ENCODE results near the gene UTS2R.

Gene UTS2R

DNA sequence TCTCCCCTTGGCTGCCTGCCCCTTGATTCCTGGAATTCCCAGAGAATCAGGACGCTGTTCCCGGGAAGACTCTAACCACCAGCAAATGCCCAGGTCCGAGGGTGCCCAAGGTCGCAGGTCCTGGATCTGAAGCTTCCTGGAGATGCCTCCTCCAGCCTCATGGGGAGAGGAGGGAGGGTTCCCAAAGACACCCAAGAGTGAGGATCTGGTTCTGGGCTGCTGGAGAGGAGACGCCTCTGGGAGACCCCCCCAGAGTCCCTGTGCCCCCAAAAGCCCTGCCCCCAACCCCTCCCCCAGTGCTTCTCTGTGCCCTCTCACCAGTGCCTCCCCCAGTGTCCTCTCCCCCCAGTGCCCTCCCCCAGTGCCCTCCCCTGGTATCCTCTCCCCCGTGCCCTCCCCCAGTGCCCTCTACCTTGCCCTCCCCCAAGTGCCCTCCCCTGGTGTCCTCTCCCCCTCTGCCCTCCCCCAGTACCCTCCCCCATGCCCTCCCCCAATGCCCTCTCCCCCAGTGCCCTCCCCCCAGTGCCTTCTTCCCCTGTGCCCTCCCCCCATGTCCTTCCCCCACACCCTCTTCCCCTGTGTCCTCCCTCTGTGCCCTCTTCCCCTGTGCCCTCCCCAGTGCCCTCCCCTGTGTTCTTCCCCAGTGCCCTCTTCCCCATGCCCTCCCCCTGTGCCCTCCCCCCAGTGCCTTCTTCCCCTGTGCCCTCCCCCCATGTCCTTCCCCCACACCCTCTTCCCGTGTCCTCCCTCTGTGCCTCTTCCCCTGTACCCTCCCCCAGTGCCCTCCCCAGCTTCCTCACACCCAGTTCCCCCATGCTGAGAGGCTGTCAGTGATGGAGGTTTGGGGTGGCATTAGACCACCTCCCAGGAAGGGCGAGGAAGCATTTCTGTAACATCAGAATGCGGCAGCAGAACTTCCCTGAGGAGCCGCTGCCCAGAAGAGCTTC, 31.7 kb upstream of the UTS2R start:
- H3K27me3 ChIP-seq: peaks cover 0 to 10% of the 10 kb centered on the region in 2 donors
- TF ChIP-seq, protein P1, sequence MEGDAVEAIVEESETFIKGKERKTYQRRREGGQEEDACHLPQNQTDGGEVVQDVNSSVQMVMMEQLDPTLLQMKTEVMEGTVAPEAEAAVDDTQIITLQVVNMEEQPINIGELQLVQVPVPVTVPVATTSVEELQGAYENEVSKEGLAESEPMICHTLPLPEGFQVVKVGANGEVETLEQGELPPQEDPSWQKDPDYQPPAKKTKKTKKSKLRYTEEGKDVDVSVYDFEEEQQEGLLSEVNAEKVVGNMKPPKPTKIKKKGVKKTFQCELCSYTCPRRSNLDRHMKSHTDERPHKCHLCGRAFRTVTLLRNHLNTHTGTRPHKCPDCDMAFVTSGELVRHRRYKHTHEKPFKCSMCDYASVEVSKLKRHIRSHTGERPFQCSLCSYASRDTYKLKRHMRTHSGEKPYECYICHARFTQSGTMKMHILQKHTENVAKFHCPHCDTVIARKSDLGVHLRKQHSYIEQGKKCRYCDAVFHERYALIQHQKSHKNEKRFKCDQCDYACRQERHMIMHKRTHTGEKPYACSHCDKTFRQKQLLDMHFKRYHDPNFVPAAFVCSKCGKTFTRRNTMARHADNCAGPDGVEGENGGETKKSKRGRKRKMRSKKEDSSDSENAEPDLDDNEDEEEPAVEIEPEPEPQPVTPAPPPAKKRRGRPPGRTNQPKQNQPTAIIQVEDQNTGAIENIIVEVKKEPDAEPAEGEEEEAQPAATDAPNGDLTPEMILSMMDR (IDR thresholded peaks at IDR 0.05): no peak
- H3K4me3 ChIP-seq: peak overlapping the region; percentile 36 to 49
- H3K9me3 ChIP-seq: no peaks in the 10 kb centered on the region
- intact Hi-C loops (cut with DNase I; ENCODE audit: low total_unique reads): no loop called here
- peaks cover 0 to 20% (median 15%) of the 10 kb centered on the region in 4 donors for H3K4me1 ChIP-seq
- H3K36me3 ChIP-seq: no peaks in the 10 kb centered on the region
- no peak overlapping the region for H3K27ac ChIP-seq
- DNase-seq: no peak

DNA sequence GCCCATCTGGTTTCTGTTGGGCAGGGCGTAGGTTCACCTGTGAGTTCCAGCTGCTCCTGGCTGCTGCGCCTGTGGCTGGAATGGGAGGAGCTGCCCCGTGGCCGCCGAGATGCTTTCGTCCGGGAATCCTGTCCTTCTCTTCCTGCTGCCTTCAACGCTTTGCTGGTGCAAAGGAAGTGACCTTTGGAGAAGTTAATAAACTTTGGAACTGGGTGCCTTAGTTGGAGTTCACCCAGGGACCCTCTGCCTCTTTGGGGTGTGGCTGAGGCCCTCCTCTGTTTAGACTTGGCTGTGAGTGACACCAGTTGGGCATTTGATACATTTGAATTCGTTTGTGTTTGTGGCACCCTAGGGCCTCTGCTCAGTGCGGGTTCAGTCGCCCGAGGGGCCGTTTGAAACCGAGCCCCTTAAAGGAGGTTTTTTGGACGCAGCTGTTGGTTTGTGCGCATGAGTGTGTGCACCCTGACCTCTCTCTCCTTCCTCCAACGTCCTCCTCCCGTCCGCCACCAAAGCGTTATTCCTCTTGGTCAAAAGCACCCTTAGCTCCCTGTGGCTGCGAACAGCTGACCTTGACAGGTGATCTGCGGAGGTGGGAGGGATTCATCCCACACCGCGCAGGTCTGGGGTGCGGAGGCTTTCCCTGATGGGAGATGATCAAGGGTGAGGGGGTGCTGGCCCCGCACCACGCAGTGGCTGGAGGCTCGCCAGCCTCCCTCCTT, 29.0 kb upstream of the UTS2R start:
- TF ChIP-seq, protein P1 (IDR thresholded peaks at IDR 0.05): no peak
- Histone ChIP-seq H3K27me3 (peaks cover 0 to 25% of the 10 kb centered on the region in 2 donors), H3K4me3 (no peak overlapping the region), H3K9me3 (no peaks in the 10 kb centered on the region), H3K36me3 (no peaks in the 10 kb centered on the region), H3K4me1 (peaks cover 0 to 15% (median 9%) of the 10 kb centered on the region in 4 donors), H3K27ac (no peak overlapping the region)
- intact Hi-C loops (cut with DNase I; ENCODE audit: low total_unique reads): no loop called here
- DNase-seq: no peak

DNA sequence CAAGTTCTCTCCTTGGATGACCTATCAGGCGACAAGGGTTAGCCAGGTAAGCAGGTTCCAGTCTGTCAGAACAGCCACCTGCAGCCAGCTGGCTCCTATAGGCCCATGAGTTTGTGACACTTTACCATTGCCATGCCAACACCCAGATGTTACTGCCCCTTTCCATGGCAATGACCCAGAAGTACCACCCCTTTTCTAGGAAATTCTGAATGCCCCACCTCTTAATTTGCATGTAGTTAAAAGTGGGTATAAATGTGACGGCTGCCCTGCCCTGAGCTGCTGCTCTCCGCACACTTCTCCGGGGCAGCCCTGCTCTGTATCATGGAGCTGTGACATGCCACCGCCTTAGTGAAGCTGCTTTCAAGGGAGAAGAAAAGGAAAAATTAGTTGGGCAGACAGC, 28.0 kb upstream of the UTS2R start:
- TF ChIP-seq, protein P1 (IDR thresholded peaks at IDR 0.05): no peak
- Histone ChIP-seq H3K27ac (no peak overlapping the region), H3K4me3 (no peak overlapping the region), H3K36me3 (no peaks in the 10 kb centered on the region), H3K4me1 (peaks cover 0 to 13% (median 8%) of the 10 kb centered on the region in 4 donors), H3K27me3 (peaks cover 0 to 34% of the 10 kb centered on the region in 2 donors), H3K9me3 (no peaks in the 10 kb centered on the region)
- intact Hi-C loops (cut with DNase I; ENCODE audit: low total_unique reads): no loop called here
- DNase-seq: no peak

DNA sequence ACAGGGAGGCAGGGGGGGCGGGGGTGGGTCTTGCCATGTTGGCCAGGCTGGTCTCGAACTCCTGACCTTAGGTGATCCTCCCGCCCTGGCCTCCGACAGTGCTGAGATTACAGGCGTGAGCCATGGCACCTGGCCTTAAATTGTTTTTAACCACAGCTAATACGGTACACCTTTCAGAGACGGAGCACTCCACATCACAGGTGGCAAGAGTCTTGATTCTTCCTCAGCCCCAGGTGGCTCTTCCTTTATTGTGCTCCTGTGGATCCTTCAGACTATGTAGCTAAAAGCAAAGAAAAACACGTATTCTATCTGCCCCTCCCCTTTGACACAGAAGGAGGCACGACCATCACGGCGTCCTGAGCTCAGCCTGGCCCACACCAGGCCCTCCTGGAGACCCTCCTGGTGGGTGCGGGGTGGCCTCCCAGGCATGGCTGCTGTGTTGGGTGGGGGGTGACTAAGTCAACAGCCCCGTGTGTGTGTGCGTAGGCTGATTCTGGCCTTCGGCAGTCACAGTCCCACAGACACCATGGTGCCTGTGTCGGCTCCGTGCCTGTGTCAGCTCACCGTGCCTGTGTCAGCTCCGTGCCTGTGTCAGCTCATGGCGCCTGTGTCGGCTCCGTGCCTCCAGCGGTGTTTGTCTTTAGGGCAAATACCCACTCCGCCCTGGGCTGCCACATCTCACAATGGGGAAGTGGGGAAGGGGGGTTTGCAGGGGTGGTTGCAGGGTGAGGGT, 27.2 kb upstream of the UTS2R start:
- Histone ChIP-seq H3K27ac (no peak overlapping the region), H3K27me3 (peaks cover 0 to 42% of the 10 kb centered on the region in 2 donors), H3K36me3 (no peaks in the 10 kb centered on the region), H3K4me1 (peaks cover 0 to 12% (median 4%) of the 10 kb centered on the region in 4 donors), H3K9me3 (no peaks in the 10 kb centered on the region), H3K4me3 (no peak overlapping the region)
- intact Hi-C loops (cut with DNase I; ENCODE audit: low total_unique reads): no loop called here
- no peak for DNase-seq
- TF ChIP-seq, protein P1 (IDR thresholded peaks at IDR 0.05): no peak

DNA sequence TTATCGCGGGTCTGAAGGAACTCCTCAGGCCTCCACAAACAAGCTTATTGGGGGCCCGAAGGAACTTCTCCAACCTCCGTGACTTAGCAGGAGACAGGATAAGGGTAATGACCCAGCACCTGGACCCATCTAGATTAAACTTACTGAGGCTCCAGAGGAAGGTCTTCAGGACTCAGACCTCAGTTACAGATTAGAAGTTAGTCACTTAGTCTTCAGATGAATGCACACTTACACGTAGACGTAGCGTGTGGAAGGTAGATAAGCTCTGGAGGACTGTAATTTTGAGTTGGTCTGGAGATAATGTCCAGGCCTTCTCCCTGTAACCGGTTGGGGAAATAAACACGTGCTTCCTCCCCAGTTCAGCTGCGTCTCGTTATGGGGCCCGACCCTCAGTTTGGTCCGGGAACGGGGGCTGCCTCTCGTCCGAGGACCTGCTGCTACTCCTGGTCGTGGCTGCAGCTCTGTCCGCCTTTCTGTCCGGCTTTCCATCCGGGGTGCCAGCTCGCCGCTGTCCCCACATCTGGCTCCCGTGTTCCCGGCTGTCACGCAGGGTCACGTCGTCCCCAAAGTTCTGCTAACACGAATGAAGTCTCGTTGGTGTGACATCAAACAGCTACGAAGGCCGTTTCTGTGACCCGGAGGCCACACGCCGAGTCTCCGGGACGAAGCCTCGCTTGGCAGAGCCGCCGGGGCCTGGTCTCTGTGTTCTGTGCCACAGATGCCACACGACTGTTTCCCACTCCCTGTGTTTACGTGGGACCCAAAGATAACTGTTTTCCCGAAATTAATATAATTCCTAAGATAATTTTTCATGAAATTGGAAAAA, 26.2 kb upstream of the UTS2R start:
- Histone ChIP-seq H3K4me1 (peaks cover 0 to 8% (median 0%) of the 10 kb centered on the region in 4 donors), H3K9me3 (no peaks in the 10 kb centered on the region), H3K27ac (no peak overlapping the region), H3K36me3 (no peaks in the 10 kb centered on the region), H3K27me3 (peaks cover 0 to 51% of the 10 kb centered on the region in 2 donors), H3K4me3 (no peak overlapping the region)
- intact Hi-C loops (cut with DNase I; ENCODE audit: low total_unique reads): no loop called here
- no peak for DNase-seq
- TF ChIP-seq, protein P1 (IDR thresholded peaks at IDR 0.05): no peak
